Stomach (tissue), 9 donors: ENCODE data around the gene KCNIP4. TPM values are rescaled to one million over a fixed set of nuclear protein-coding genes. Genes with fewer than 3 reads are reported as not detected.

Experiments used
- DNase-seq, 2 donors: peaks; one replicate each; pipeline versions ENCODE4 v3.0.0 to v3.0.0-alpha.2; 2013 to 2019
- H3K27ac ChIP-seq, 5 donors: fragments of 200-600 bp in 4 of 5; sonication (generic) in 4 of 5; one replicate each; pipeline ENCODE4 v1.5.1; 2013 to 2019; ENCODE audit warnings: mild to moderate bottlenecking in 1 of 5, moderate library complexity in 1 of 5
- H3K27me3 ChIP-seq, 3 donors: fragments of 200-600 bp; sonication (generic); one replicate each; pipeline ENCODE4 v1.5.1; 2017 to 2019; ENCODE audit warnings: mixed run types in 1 of 3
- H3K36me3 ChIP-seq, 4 donors: fragments of 200-600 bp; sonication (generic); 1 replicate in 3 of 4; 2 replicates in 1 of 4; pipeline ENCODE4 v1.5.1; 2016 to 2019
- H3K4me1 ChIP-seq, 4 donors: fragments of 200-600 bp; sonication (generic); one replicate each; pipeline ENCODE4 v1.5.1; 2016 to 2019
- H3K4me3 ChIP-seq, 4 donors: fragments of 200-600 bp; sonication (generic) in 3 of 4; one replicate each; pipeline ENCODE4 v1.5.1; 2016 to 2019; ENCODE audit warnings: mild to moderate bottlenecking in 1 of 4
- H3K9me3 ChIP-seq, 4 donors: fragments of 200-600 bp; sonication (generic); one replicate each; pipeline ENCODE4 v1.5.1; 2016 to 2019
- CTCF ChIP-seq, 7 experiments: fragments of 450-650 bp in 4 of 7; fragments of 200-600 bp in 3 of 7; sonication (generic) in 3 of 7; IDR thresholded peaks; one replicate each; pipeline ENCODE4 v1.5.1; 2016 to 2019; ENCODE audit warnings: antibody characterized with exemption in 7 of 7, control low read depth in 2 of 7, mild to moderate bottlenecking in 1 of 7
- EP300 ChIP-seq: sonication (generic); formaldehyde crosslinking; IDR thresholded peaks from one replicate; pipeline ENCODE4 v1.6.1; 2017; ENCODE audit warnings: antibody characterized with exemption
- POLR2A ChIP-seq, 4 donors: fragments of 450-650 bp; IDR thresholded peaks; one replicate each; pipeline ENCODE4 v1.6.1; 2016; ENCODE audit warnings: antibody characterized with exemption in 4 of 4, control low read depth in 2 of 4, mild to moderate bottlenecking in 1 of 4, moderate library complexity in 1 of 4
- POLR2AphosphoS5 ChIP-seq, 3 donors: sonication (generic); formaldehyde crosslinking; IDR thresholded peaks; one replicate each; pipeline ENCODE4 v1.6.1; 2016; ENCODE audit warnings: antibody characterized with exemption in 3 of 3
- WGBS, 5 donors: extraction: QIAGEN DNeasy Blood & Tissue Kit in 3 of 5; methylation state at CpG; one replicate each; pipeline versions ENCODE4 v1.1.5 to v1.1.7; 2013 to 2018; 5-methylcytosine and 5-hydroxymethylcytosine counted together
- intact Hi-C: fragments of 100-400 bp; cut with DNase I; formaldehyde crosslinking; loops from one replicate; pipeline ENCODE4 v1.15.1; 2023; ENCODE audit warnings: low total_unique reads
- polyA plus RNA-seq, 3 donors: library from polyadenylated mRNA; stranded (reverse); fragments of 200-250 nt; gene quantifications; one replicate each; pipeline ENCODE4 v1.2.3, GENCODE V29; 2013
- total RNA-seq, 5 donors: library from RNA; depleted of rRNA; stranded (reverse); fragments of >200 nt; gene quantifications; one replicate each; pipeline versions ENCODE4 v1.1.0 to v1.2.3, GENCODE V29; 2014 to 2016
- donor health status: healthy with polysubstance abuse.
- donor health status: Bipolar disorder and iron deficiency.
- donor health status: healthy.

KCNIP4 gene
- total and polyA plus RNA-seq, 8 donors: 0.23 to 1.8 (median 1.3) TPM; not detected in 4

- H3K9me3 ChIP-seq: no peaks in the 10 kb centered on the region
- no peaks in the 10 kb centered on the region for H3K36me3 ChIP-seq
- no peaks in the 10 kb centered on the region for H3K4me1 ChIP-seq
- intact Hi-C loops: no loop called here
- no peak overlapping the region for H3K4me3 ChIP-seq
- H3K27me3 ChIP-seq: no peaks in the 10 kb centered on the region
- TF ChIP-seq POLR2A (IDR thresholded peaks at IDR 0.05) (no peak), EP300 (no peak), CTCF (IDR thresholded peaks at IDR 0.05) (no peak), POLR2AphosphoS5 (IDR thresholded peaks at IDR 0.05) (no peak)
- DNase-seq: no peak
- H3K27ac ChIP-seq: no peak overlapping the region
Measured at GRCh38 chr4:21752616-21753015, 196.0 kb downstream of the KCNIP4 start.

GRCh38 chr4:21749924-21750323 is 198.6 kb downstream of the KCNIP4 start:
- Histone ChIP-seq H3K27me3 (no peaks in the 10 kb centered on the region), H3K9me3 (no peaks in the 10 kb centered on the region), H3K36me3 (no peaks in the 10 kb centered on the region), H3K4me3 (no peak overlapping the region), H3K4me1 (no peaks in the 10 kb centered on the region), H3K27ac (no peak overlapping the region)
- DNase-seq: no peak
- intact Hi-C loops: no loop called here
- TF ChIP-seq POLR2A (IDR thresholded peaks at IDR 0.05): no peak
- 80 to 85% (median 84%) methylated on average over 3 of the region's 3 CpGs for WGBS, 5 donors

GRCh38 chr4:21749412-21749811 is 199.2 kb downstream of the KCNIP4 start:
- WGBS, 5 donors: 80 to 91% (median 90%) methylated on average over 4 of the region's 4 CpGs
- intact Hi-C loops: no loop called here

DNA sequence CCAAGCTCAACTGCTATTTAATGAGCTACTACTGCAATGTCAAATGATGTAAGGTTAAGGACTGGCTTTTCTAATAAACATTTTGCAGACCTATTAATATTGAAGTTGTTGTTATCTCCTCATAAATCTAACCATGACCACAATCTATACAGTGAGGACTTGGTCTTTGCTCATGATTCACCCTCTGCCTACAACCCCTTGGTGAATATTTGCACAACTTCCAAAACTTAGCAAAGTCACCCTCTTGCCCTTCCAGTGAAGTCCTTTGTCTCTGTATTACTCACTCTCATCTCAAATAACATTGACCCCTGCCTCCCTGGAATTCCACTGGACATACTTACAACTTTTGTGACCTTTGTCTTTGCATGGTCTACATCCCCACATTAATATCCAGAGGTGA is 204.5 kb downstream of the KCNIP4 start:
- DNase-seq: no peak
- H3K36me3 ChIP-seq: no peaks in the 10 kb centered on the region
- no peaks in the 10 kb centered on the region for H3K9me3 ChIP-seq
- TF ChIP-seq CTCF (IDR thresholded peaks at IDR 0.05) (no peak), EP300 (no peak), POLR2A (IDR thresholded peaks at IDR 0.05) (no peak)
- no peaks in the 10 kb centered on the region for H3K4me1 ChIP-seq
- H3K4me3 ChIP-seq: no peak overlapping the region
- H3K27me3 ChIP-seq: no peaks in the 10 kb centered on the region
- intact Hi-C loops: no loop called here
- no peak overlapping the region for H3K27ac ChIP-seq

More at GRCh38 chr4:21749412-21749811, 199.2 kb downstream of the KCNIP4 start:
- Histone ChIP-seq H3K27ac (no peak overlapping the region), H3K9me3 (no peaks in the 10 kb centered on the region), H3K36me3 (no peaks in the 10 kb centered on the region), H3K4me1 (no peaks in the 10 kb centered on the region), H3K27me3 (no peaks in the 10 kb centered on the region), H3K4me3 (no peak overlapping the region)
- TF ChIP-seq POLR2AphosphoS5 (IDR thresholded peaks at IDR 0.05): no peak
- no peak for DNase-seq

- DNase-seq: no peak
- Histone ChIP-seq H3K4me1 (no peaks in the 10 kb centered on the region), H3K27ac (no peak overlapping the region), H3K9me3 (no peaks in the 10 kb centered on the region), H3K27me3 (no peaks in the 10 kb centered on the region), H3K36me3 (no peaks in the 10 kb centered on the region), H3K4me3 (no peak overlapping the region)
- 81 to 90% (median 83%) methylated on average over 2 of the region's 2 CpGs for WGBS, 5 donors
- TF ChIP-seq CTCF (IDR thresholded peaks at IDR 0.05) (no peak), POLR2AphosphoS5 (IDR thresholded peaks at IDR 0.05) (no peak), EP300 (no peak), POLR2A (IDR thresholded peaks at IDR 0.05) (no peak)
- intact Hi-C loops: no loop called here
Measured at GRCh38 chr4:21742326-21742725, 206.2 kb downstream of the KCNIP4 start.

DNA sequence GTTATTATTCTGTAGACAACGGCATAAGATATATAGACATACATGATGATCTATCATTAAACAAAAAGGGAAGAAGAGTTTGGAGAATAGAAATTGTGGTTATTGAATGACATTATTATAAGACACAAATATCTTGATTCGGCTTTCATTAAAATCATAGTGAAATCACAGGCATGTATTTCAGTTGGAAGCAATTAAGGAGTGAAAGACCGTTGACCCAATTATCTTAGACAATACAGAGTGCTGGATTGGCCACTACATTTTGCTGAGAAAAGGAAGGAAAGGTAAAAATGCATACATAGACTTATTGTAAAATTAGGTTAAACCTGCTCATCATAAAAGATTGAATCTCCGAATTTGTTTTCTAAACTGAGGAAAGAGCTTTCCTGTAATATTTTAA is 209.8 kb downstream of the KCNIP4 start:
- WGBS, 5 donors: 73 to 86% (median 83%) methylated on average over 4 of the region's 4 CpGs
- H3K27me3 ChIP-seq: no peaks in the 10 kb centered on the region
- no peak overlapping the region for H3K4me3 ChIP-seq
- no peaks in the 10 kb centered on the region for H3K9me3 ChIP-seq
- no peak for DNase-seq
- H3K4me1 ChIP-seq: no peaks in the 10 kb centered on the region
- TF ChIP-seq POLR2AphosphoS5 (IDR thresholded peaks at IDR 0.05) (no peak), POLR2A (IDR thresholded peaks at IDR 0.05) (no peak), EP300 (no peak)
- H3K36me3 ChIP-seq: no peaks in the 10 kb centered on the region
- intact Hi-C loops: no loop called here
- H3K27ac ChIP-seq: no peak overlapping the region
